Mucosa of rectum (tissue), 2 donors: ENCODE data around the gene ZNF135.

ENCODE experiments used
- H3K27ac ChIP-seq, 2 donors: one replicate each; pipeline ENCODE4 v1.7.0; 2013; ENCODE audit warnings: inconsistent platforms in 2 of 2, low read depth in 2 of 2, low read length in 2 of 2
- H3K27me3 ChIP-seq, 2 donors: one replicate each; pipeline ENCODE4 v1.7.0; 2013; ENCODE audit warnings: low read length in 2 of 2; ENCODE audit not compliant: control insufficient read depth in 2 of 2, insufficient read depth in 2 of 2
- H3K36me3 ChIP-seq, 2 donors: one replicate each; pipeline ENCODE4 v1.7.0; 2013; ENCODE audit warnings: low read length in 2 of 2; ENCODE audit not compliant: control insufficient read depth in 2 of 2, insufficient read depth in 2 of 2
- H3K4me1 ChIP-seq, 2 donors: one replicate each; pipeline ENCODE4 v1.7.0; 2013; ENCODE audit warnings: low read length in 2 of 2, mild to moderate bottlenecking in 1 of 2; ENCODE audit not compliant: control insufficient read depth in 2 of 2, insufficient read depth in 2 of 2
- H3K4me3 ChIP-seq, 2 donors: one replicate each; pipeline ENCODE4 v1.7.0; 2013; ENCODE audit warnings: low read length in 2 of 2
- H3K9ac ChIP-seq, 2 donors: one replicate each; pipeline ENCODE4 v1.7.0; 2013; ENCODE audit warnings: low read length in 2 of 2, low read depth in 1 of 2, mild to moderate bottlenecking in 1 of 2
- H3K9me3 ChIP-seq, 2 donors: one replicate each; pipeline ENCODE4 v1.7.0; 2013; ENCODE audit warnings: low read length in 2 of 2; ENCODE audit not compliant: control insufficient read depth in 2 of 2
- donor health status: healthy.
- donor health status: Normal muscosa, but diverticular disease.

Gene ZNF135

GRCh38 chr19:58045411-58046050, 13.6 kb upstream of the ZNF135 start:
- Histone ChIP-seq H3K27me3 (no peaks in the 10 kb centered on the region), H3K27ac (no peak overlapping the region), H3K4me1 (no peaks in the 10 kb centered on the region), H3K9ac (no peak overlapping the region), H3K36me3 (no peaks in the 10 kb centered on the region), H3K4me3 (no peak overlapping the region), H3K9me3 (peaks cover 2 to 12% of the 10 kb centered on the region in 2 donors)

DNA sequence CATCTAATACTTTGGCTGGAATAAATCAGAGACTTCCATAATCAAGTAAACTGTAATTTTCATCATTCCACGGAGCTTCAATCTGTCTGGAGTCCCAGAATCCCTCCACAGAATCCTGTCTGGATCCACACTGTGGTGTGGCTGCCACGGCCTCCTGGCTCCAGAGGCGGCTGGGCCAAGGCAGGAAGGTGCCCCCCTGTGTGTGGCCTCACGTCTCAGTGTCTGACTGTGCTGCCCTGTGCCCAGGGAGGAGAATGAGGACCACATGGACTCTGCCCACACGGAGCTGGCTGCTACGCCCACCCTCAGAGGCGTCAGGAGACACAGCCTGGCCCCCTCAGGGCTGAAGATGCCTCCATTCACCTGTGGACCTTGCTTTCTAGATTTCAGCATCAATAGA, 12.2 kb upstream of the ZNF135 start:
- Histone ChIP-seq H3K27me3 (no peaks in the 10 kb centered on the region), H3K9me3 (peaks cover 2 to 14% of the 10 kb centered on the region in 2 donors), H3K27ac (no peak overlapping the region), H3K4me3 (no peak overlapping the region), H3K36me3 (no peaks in the 10 kb centered on the region), H3K9ac (no peak overlapping the region), H3K4me1 (no peaks in the 10 kb centered on the region)

DNA sequence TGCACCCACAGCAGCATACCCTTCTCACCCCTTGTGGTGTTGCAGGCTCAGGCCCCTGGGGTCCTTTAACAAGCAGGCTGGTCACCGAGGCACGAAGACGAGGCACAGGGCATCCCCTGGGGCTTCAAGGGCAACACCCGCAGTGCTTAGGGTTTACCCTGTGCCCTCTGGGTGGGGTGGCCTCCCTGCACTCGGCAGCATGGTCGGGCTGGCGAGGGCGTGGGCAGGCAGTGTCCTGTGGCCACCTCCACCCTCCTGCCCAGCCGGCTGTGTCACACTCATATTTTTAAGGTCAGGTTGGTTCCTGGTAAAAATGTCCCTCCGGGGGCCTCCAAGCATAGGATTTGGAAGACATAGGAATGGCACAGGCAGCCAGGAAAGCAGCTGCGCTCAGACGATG, 11.4 kb upstream of the ZNF135 start:
- Histone ChIP-seq H3K9me3 (peaks cover 2 to 17% of the 10 kb centered on the region in 2 donors), H3K4me3 (no peak overlapping the region), H3K9ac (no peak overlapping the region)

DNA sequence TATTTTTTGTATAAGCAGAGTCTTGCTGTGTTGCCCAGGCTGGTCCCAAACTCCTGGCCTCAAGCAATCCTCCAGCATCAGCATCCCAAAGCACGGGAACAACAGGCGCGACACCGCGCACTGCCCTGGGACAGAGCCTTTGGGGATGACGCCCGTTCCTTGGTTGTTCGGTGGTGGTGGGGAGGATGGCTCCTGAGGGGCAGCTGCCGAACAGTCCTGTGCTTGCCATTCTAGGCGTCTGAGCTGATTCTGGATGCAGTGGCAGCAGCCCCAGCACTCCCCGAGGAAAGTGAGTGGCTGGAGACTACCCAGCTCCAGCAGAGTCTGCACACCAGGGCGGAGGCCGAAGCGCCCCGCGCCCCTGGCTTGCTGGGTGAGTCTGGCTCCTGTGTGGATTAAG, 6.8 kb upstream of the ZNF135 start:
- Histone ChIP-seq H3K4me3 (no peak overlapping the region), H3K27me3 (no peaks in the 10 kb centered on the region), H3K36me3 (no peaks in the 10 kb centered on the region), H3K27ac (no peak overlapping the region), H3K9me3 (peaks cover 0 to 7% of the 10 kb centered on the region in 2 donors), H3K4me1 (no peaks in the 10 kb centered on the region), H3K9ac (no peak overlapping the region)

More for the DNA sequence above, 11.4 kb upstream of the ZNF135 start:
- H3K4me1 ChIP-seq: no peaks in the 10 kb centered on the region
- no peaks in the 10 kb centered on the region for H3K36me3 ChIP-seq
- no peak overlapping the region for H3K27ac ChIP-seq
- no peaks in the 10 kb centered on the region for H3K27me3 ChIP-seq

GRCh38 chr19:58053480-58054156, 5.5 kb upstream of the ZNF135 start:
- H3K4me3 ChIP-seq: no peak overlapping the region
- H3K36me3 ChIP-seq: no peaks in the 10 kb centered on the region
- H3K4me1 ChIP-seq: peaks cover 0 to 3% of the 10 kb centered on the region in 2 donors
- peaks cover 3 to 7% of the 10 kb centered on the region in 2 donors for H3K9me3 ChIP-seq
- no peaks in the 10 kb centered on the region for H3K27me3 ChIP-seq
- no peak overlapping the region for H3K9ac ChIP-seq
- no peak overlapping the region for H3K27ac ChIP-seq

DNA sequence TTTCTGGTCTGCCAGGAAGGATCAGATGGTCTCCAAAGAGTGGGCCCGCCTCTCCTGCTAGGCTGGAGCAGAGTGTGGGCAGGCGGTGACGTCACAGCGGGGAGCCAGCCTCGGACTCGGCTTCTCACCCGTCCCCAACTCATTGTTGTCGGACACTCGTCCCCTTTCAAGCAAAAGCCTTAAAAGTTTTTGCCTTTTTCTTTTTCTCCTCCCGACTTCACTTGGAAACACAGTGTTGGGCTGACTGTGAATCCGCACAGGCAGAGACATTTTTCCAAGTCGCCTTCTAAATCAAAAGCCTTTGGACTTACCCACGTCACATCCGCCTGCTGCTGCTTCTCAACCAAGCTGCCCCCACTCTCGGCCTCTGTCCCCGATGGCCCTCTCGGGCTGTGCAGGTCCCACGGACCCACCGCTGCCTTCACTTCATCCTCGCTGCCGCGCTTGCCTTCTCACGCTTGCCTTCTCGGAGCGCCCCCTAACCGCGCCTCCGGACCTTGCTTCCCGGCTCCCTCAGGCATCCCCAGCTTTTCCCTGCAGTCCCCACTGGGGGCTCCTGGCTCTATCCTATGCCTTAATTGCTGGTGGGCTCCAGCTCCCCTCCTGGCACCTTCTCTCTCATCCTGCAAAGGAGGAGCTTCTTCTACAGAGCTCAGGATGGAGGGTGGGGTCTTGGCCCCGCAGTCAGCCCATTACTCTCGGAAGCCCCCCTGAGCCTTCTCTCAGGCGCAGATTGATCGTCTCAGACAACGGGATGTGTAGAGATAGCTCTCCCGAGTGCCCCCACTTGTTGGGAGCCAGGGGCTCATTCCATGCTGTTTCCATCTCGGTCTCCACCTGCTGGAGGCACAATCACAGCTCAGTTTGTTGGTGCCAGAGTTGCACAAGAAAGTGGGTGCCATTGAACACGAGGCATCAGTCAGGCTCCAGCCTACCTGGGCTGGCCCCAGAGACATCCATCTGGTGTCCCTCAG, 3.9 kb upstream of the ZNF135 start:
- no peak overlapping the region for H3K9ac ChIP-seq
- peaks cover 3 to 5% of the 10 kb centered on the region in 2 donors for H3K9me3 ChIP-seq
- no peaks in the 10 kb centered on the region for H3K27me3 ChIP-seq
- peaks cover 0 to 5% of the 10 kb centered on the region in 2 donors for H3K4me1 ChIP-seq
- no peaks in the 10 kb centered on the region for H3K36me3 ChIP-seq
- peak overlapping the region; percentile 39 to 48 for H3K4me3 ChIP-seq
- H3K27ac ChIP-seq: peak overlapping the region in 1 of 2 donors; percentile 43

DNA sequence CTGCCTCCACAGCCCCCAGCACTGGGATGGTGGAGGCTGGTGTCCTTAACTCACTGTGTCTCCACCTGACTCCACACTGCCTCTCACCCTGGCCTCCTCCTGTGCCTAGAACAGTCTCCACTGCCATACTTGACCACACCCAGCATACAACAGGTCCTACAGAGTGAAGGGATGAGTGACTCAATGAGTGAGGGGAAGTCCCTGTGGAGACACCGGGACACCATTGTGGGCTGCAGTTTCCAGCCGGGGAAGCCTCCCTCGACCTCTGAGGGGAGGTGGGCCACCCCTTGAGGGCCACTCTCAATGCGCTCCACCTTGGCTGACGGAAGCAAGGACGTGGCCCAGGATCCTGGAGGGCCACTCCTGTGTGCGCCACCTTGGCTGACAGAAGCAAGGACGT, 2.8 kb upstream of the ZNF135 start:
- no peak overlapping the region for H3K4me3 ChIP-seq
- H3K9me3 ChIP-seq: peaks cover 3 to 7% of the 10 kb centered on the region in 2 donors
- H3K27ac ChIP-seq: no peak overlapping the region
- peaks cover 0 to 5% of the 10 kb centered on the region in 2 donors for H3K4me1 ChIP-seq
- H3K9ac ChIP-seq: no peak overlapping the region
- no peaks in the 10 kb centered on the region for H3K36me3 ChIP-seq
- H3K27me3 ChIP-seq: no peaks in the 10 kb centered on the region

- Histone ChIP-seq H3K27ac (no peak overlapping the region), H3K9ac (no peak overlapping the region), H3K36me3 (no peaks in the 10 kb centered on the region), H3K4me3 (no peak overlapping the region), H3K27me3 (no peaks in the 10 kb centered on the region), H3K4me1 (peaks cover 0 to 5% of the 10 kb centered on the region in 2 donors), H3K9me3 (peaks cover 3 to 8% of the 10 kb centered on the region in 2 donors)
Observed at GRCh38 chr19:58056861-58057260, 2.2 kb upstream of the ZNF135 start.

DNA sequence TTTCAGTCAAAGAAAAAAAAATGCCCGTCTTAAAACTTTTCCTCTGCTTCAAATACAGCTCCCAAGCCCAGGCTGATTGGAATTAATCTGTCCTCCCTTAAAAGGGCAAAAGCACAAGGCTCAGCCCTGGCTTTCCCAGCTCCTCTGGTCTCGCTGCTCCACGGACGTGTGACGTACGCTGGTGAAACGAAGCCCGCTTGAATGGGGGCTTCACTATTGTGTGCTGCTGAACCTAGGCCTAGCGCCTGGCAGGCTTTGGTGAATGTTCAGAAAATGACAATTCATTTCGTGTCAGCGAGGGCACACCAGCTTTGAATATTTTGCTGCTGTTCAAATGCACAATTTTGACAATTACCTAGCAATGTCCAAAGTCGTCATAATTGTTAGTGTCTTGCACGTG, 615 bp upstream of the ZNF135 start:
- Histone ChIP-seq H3K9me3 (peaks cover 5 to 8% of the 10 kb centered on the region in 2 donors), H3K4me3 (peak overlapping the region; percentile 63 to 67)

More for the DNA sequence above, 615 bp upstream of the ZNF135 start:
- Histone ChIP-seq H3K9ac (peak overlapping the region; percentile 58 to 60), H3K27me3 (no peaks in the 10 kb centered on the region), H3K4me1 (peaks cover 0 to 5% of the 10 kb centered on the region in 2 donors), H3K36me3 (peaks cover 0 to 2% of the 10 kb centered on the region in 2 donors), H3K27ac (peak overlapping the region; percentile 72 to 77)
